H9 (cell line): Measurements from ENCODE around the gene FHIT. TPM values are rescaled to one million over a fixed set of nuclear protein-coding genes. Genes with fewer than 3 reads are reported as not detected.

Experiments used
- DNase-seq: peaks from one replicate; pipeline ENCODE4 v3.0.0-alpha.2; 2017
- H2AFZ ChIP-seq: one replicate; pipeline ENCODE4 v1.6.1; 2013; ENCODE audit warnings: mild to moderate bottlenecking, low read length, control low read depth, moderate library complexity
- H2AK5ac ChIP-seq: 2 replicates; pipeline ENCODE4 v1.6.1; 2013; ENCODE audit warnings: low read length, control low read depth, mixed read lengths; ENCODE audit not compliant: insufficient read length
- H2BK120ac ChIP-seq: one replicate; pipeline ENCODE4 v1.6.1; 2013; ENCODE audit warnings: low read depth, mild to moderate bottlenecking, low read length, control low read depth, inconsistent platforms; ENCODE audit not compliant: poor library complexity, severe bottlenecking
- H2BK12ac ChIP-seq: 2 replicates; pipeline ENCODE4 v1.6.1; 2013; ENCODE audit warnings: low read length, control low read depth, mixed read lengths, low read depth; ENCODE audit not compliant: insufficient read length
- H2BK15ac ChIP-seq: 2 replicates; pipeline ENCODE4 v1.6.1; 2013; ENCODE audit warnings: low read depth, low read length, control low read depth
- H2BK20ac ChIP-seq: one replicate; pipeline ENCODE4 v1.6.1; 2013; ENCODE audit warnings: low read depth, mild to moderate bottlenecking, low read length, control low read depth, inconsistent platforms; ENCODE audit not compliant: poor library complexity, severe bottlenecking
- H2BK5ac ChIP-seq: 2 replicates; pipeline ENCODE4 v1.6.1; 2013; ENCODE audit warnings: low read length, control low read depth, mixed read lengths; ENCODE audit not compliant: insufficient read length
- H3K14ac ChIP-seq: 2 replicates; pipeline ENCODE4 v1.6.1; 2013; ENCODE audit warnings: low read length, control low read depth; ENCODE audit not compliant: insufficient read depth
- H3K18ac ChIP-seq: 2 replicates; pipeline ENCODE4 v1.6.1; 2013; ENCODE audit warnings: low read depth, mild to moderate bottlenecking, mixed read lengths, low read length, control low read depth; ENCODE audit not compliant: insufficient read length
- H3K23ac ChIP-seq: 2 replicates; pipeline ENCODE4 v1.6.1; 2013; ENCODE audit warnings: low read length, control low read depth, mixed read lengths, low read depth; ENCODE audit not compliant: insufficient read length
- H3K23me2 ChIP-seq: 2 replicates; pipeline ENCODE4 v1.6.1; 2013; ENCODE audit warnings: low read depth, mild to moderate bottlenecking, mixed read lengths, low read length, control low read depth; ENCODE audit not compliant: insufficient read length, poor library complexity, severe bottlenecking
- H3K27ac ChIP-seq: 2 replicates; pipeline ENCODE4 v1.5.1; 2013; ENCODE audit warnings: low read length, control low read depth, mixed read lengths, low read depth; ENCODE audit not compliant: insufficient read length
- H3K27me3 ChIP-seq: 2 replicates; pipeline ENCODE4 v1.6.1; 2013; ENCODE audit warnings: low read length, control low read depth, inconsistent platforms; ENCODE audit not compliant: insufficient read depth
- H3K4ac ChIP-seq: 2 replicates; pipeline ENCODE4 v1.6.1; 2013; ENCODE audit warnings: low read depth, mild to moderate bottlenecking, control low read depth, inconsistent platforms, low read length, moderate library complexity
- H3K4me1 ChIP-seq: 2 replicates; pipeline ENCODE4 v1.6.1; 2013; ENCODE audit warnings: low read length, control low read depth, inconsistent platforms; ENCODE audit not compliant: insufficient read depth
- H3K4me2 ChIP-seq: 2 replicates; pipeline ENCODE4 v1.6.1; 2013; ENCODE audit warnings: low read length, control low read depth, mixed read lengths; ENCODE audit not compliant: insufficient read length, insufficient read depth
- H3K56ac ChIP-seq: 2 replicates; pipeline ENCODE4 v1.6.1; 2013; ENCODE audit warnings: low read depth, mild to moderate bottlenecking, mixed read lengths, low read length, control low read depth; ENCODE audit not compliant: insufficient read length
- H3K79me1 ChIP-seq: 2 replicates; pipeline ENCODE4 v1.6.1; 2013; ENCODE audit warnings: low read depth, mild to moderate bottlenecking, moderate library complexity, low read length, control low read depth, inconsistent platforms; ENCODE audit not compliant: insufficient read depth, poor library complexity, severe bottlenecking
- H3K79me2 ChIP-seq: 2 replicates; pipeline ENCODE4 v1.6.1; 2013; ENCODE audit warnings: low read length, control low read depth, inconsistent platforms; ENCODE audit not compliant: insufficient read depth
- H3K9ac ChIP-seq: 2 replicates; pipeline ENCODE4 v1.6.1; 2013; ENCODE audit warnings: low read length, control low read depth, mixed read lengths; ENCODE audit not compliant: insufficient read length; ENCODE audit errors: extremely low read depth
- H3K9me3 ChIP-seq: one replicate; pipeline ENCODE4 v1.6.1; 2013; ENCODE audit warnings: low read depth, low read length, inconsistent platforms; ENCODE audit not compliant: control insufficient read depth
- H3T11ph ChIP-seq: one replicate; pipeline ENCODE4 v1.6.1; 2013; ENCODE audit warnings: mild to moderate bottlenecking, low read length, control low read depth, inconsistent platforms
- H4K20me1 ChIP-seq: one replicate; pipeline ENCODE4 v1.6.1; 2013; ENCODE audit not compliant: control insufficient read depth, insufficient read length, insufficient read depth
- H4K5ac ChIP-seq: 2 replicates; pipeline ENCODE4 v1.6.1; 2013; ENCODE audit warnings: low read depth, mild to moderate bottlenecking, mixed read lengths, low read length, control low read depth; ENCODE audit not compliant: insufficient read length
- H4K8ac ChIP-seq: replicated peaks from 2 replicates; pipeline ENCODE4 v1.6.1; 2013; ENCODE audit warnings: low read length, control low read depth, mixed read lengths, low read depth; ENCODE audit not compliant: insufficient read length
- H4K91ac ChIP-seq: 2 replicates; pipeline ENCODE4 v1.6.1; 2013; ENCODE audit warnings: low read depth, mild to moderate bottlenecking, moderate library complexity, mixed read lengths, low read length, control low read depth; ENCODE audit not compliant: insufficient read length
- H3K27ac Mint-ChIP-seq, 3 experiments: 2 replicates in 2 of 3; 3 replicates in 1 of 3; pipeline ENCODE4 v1.8.0; 2020 to 2021; ENCODE audit warnings: mixed read lengths in 3 of 3, mild to moderate bottlenecking in 1 of 3, moderate library complexity in 1 of 3
- H3K27me3 Mint-ChIP-seq: 2 replicates; pipeline ENCODE4 v1.8.0; 2021; ENCODE audit warnings: low read depth, mild to moderate bottlenecking, moderate library complexity, mixed read lengths
- H3K36me3 Mint-ChIP-seq, 3 experiments: 2 replicates in 2 of 3; 3 replicates in 1 of 3; pipeline ENCODE4 v1.8.0; 2020 to 2021; ENCODE audit warnings: low read depth in 3 of 3, mixed read lengths in 3 of 3; ENCODE audit not compliant: insufficient read depth in 1 of 3
- H3K4me1 Mint-ChIP-seq, 2 experiments: 2 replicates each; pipeline ENCODE4 v1.8.0; 2020; ENCODE audit warnings: mixed read lengths in 2 of 2
- H3K4me3 Mint-ChIP-seq, 2 experiments: 2 replicates in 1 of 2; 3 replicates in 1 of 2; pipeline ENCODE4 v1.8.0; 2020 to 2021; ENCODE audit warnings: mild to moderate bottlenecking in 2 of 2, mixed read lengths in 2 of 2, moderate library complexity in 1 of 2
- H3K9me3 Mint-ChIP-seq, 2 experiments: 2 replicates in 1 of 2; 3 replicates in 1 of 2; pipeline ENCODE4 v1.8.0; 2020; ENCODE audit warnings: mild to moderate bottlenecking in 2 of 2, mixed read lengths in 2 of 2, moderate library complexity in 1 of 2
- CTCF ChIP-seq: fragments of 200-600 bp; sonication (generic); conservative IDR thresholded peaks from 3 replicates; pipeline ENCODE4 v1.8.0; 2021; ENCODE audit warnings: antibody characterized with exemption, mild to moderate bottlenecking
- WGBS: extraction: QIAGEN DNeasy Blood & Tissue Kit; methylation state at CpG from one replicate; pipeline ENCODE4 v1.1.7; 2013; ENCODE audit warnings: missing lambda C conversion rate, low lambda C conversion rate, mixed read lengths; ENCODE audit not compliant: insufficient read length; ENCODE audit errors: extremely low coverage; 5-methylcytosine and 5-hydroxymethylcytosine counted together
- total RNA-seq: library from RNA; stranded (reverse); gene quantifications from 2 replicates; pipeline ENCODE4 v1.2.1, GENCODE V29; 2021

The FHIT gene
- total RNA-seq, 1 experiment from 2014 or later = 3.0 TPM

GRCh38 chr3:61152071-61152470, 99.2 kb downstream of the FHIT start:
- Histone ChIP-seq H3K18ac (no peak overlapping the region), H2AK5ac (no peak overlapping the region), H4K5ac (no peak overlapping the region), H3K14ac (no peak overlapping the region), H3K4me2 (no peak overlapping the region), H3K4ac (no peak overlapping the region), H3K9ac (no peak overlapping the region), H3K79me2 (no peaks in the 10 kb centered on the region), H3K9me3 (no peaks in the 10 kb centered on the region), H2BK12ac (no peak overlapping the region), H4K8ac (no peak overlapping the region), H3K4me1 (no peaks in the 10 kb centered on the region), H4K91ac (no peak overlapping the region), H2BK5ac (no peak overlapping the region), H2AFZ (no peak overlapping the region), H3K23ac (no peak overlapping the region), H2BK120ac (no peak overlapping the region), H3K56ac (no peak overlapping the region), H4K20me1 (no peaks in the 10 kb centered on the region), H3K27ac (no peak overlapping the region), H2BK15ac (no peak overlapping the region), H3K23me2 (no peaks in the 10 kb centered on the region), H2BK20ac (no peak overlapping the region), H3T11ph (no peak overlapping the region), H3K79me1 (no peaks in the 10 kb centered on the region), H3K27me3 (no peaks in the 10 kb centered on the region)
- no peak for TF ChIP-seq CTCF
- Mint-ChIP-seq H3K36me3 (no peaks in the 10 kb centered on the region; a peak in 2 of 7 replicates), H3K27ac (no peak overlapping the region), H3K9me3 (0 out of 5 replicates have a peak, but pooled peaks cover 0 to 2% of the 10 kb centered on the region in 2 experiments), H3K4me1 (peaks cover 12% of the 10 kb centered on the region in 2 experiments), H3K27me3 (no peaks in the 10 kb centered on the region; the same call in 1 of the 2 replicates), H3K4me3 (no peak overlapping the region)
- no CpG with 5 or more reads among the region's 1 CpG for WGBS
- no peak for DNase-seq
